Osteocyte (in vitro differentiated cells): ENCODE data around the gene TMEM222. TPM values are rescaled to one million over a fixed set of nuclear protein-coding genes. Genes with fewer than 3 reads are reported as not detected.

Source experiments
- DNase-seq: peaks from one replicate; pipeline ENCODE4 v3.0.0; 2021; ENCODE audit warnings: mixed read lengths; ENCODE audit not compliant: unreplicated experiment; ENCODE audit errors: extremely low spot score
- H3K27ac Mint-ChIP-seq: one replicate; pipeline ENCODE4 v1.8.0; 2021; ENCODE audit warnings: mild to moderate bottlenecking, mixed read lengths; ENCODE audit not compliant: unreplicated experiment
- H3K27me3 Mint-ChIP-seq: one replicate; pipeline ENCODE4 v1.8.0; 2021; ENCODE audit warnings: mixed read lengths; ENCODE audit not compliant: unreplicated experiment
- H3K36me3 Mint-ChIP-seq: one replicate; pipeline ENCODE4 v1.8.0; 2021; ENCODE audit warnings: mixed read lengths; ENCODE audit not compliant: unreplicated experiment
- H3K4me1 Mint-ChIP-seq: one replicate; pipeline ENCODE4 v1.8.0; 2021; ENCODE audit warnings: mixed read lengths; ENCODE audit not compliant: unreplicated experiment
- H3K4me3 Mint-ChIP-seq: one replicate; pipeline ENCODE4 v1.8.0; 2021; ENCODE audit warnings: mild to moderate bottlenecking, moderate library complexity, mixed read lengths; ENCODE audit not compliant: unreplicated experiment
- H3K9me3 Mint-ChIP-seq: one replicate; pipeline ENCODE4 v1.8.0; 2021; ENCODE audit warnings: mixed read lengths; ENCODE audit not compliant: unreplicated experiment
- total RNA-seq: library from RNA; stranded (reverse); gene quantifications from 2 replicates; pipeline ENCODE4 v1.2.1, GENCODE V29; 2021
- TF ChIP-seq, protein P1 (sequence below): fragments of 200-600 bp; sonication (generic); IDR thresholded peaks from 2 replicates; pipeline ENCODE4 v1.5.0; 2021; ENCODE audit warnings: antibody characterized with exemption, mild to moderate bottlenecking, moderate library complexity

Gene TMEM222
- total RNA-seq, 1 donor from 2014 or later, result 46.5 TPM

DNA sequence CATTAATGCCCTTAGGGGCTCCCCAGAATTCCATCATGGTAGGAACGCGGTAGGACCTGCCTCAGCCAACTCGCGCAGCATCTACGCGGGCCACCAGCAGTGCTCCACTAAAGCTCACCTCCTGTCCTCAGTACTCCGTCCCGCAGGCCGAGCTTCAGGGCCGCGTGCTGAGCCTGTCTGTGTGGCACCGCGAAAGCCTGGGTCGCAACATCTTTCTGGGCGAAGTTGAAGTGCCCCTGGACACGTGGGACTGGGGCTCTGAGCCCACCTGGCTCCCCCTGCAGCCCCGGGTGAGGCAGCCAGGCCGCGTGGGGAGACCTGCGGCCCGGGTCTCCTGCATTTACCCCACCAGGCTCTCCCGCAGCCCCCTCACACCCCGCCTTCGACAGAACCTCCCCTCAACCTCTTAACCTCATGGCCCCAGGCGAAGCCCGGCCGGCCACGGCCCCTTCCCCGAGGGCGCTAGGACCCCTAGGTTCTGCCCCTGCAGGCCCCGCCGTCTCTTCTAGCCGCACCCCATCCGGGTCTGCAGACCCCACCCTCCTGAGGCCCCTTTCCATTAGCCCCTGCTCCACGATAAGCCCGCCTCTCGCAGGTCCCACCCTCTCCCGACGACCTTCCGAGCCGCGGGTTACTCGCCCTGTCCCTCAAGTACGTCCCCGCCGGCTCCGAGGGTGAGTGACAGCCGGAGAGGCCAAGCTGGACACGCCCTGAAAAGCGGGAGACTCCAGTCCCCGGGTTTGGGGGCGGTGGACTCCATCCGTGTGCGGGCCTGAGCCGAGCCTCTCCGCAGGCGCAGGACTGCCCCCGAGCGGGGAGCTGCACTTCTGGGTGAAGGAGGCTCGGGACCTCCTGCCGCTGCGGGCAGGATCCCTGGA, 28.9 kb downstream of the TMEM222 start:
- Mint-ChIP-seq H3K27ac (no peak overlapping the region), H3K36me3 (peaks cover 7% of the 10 kb centered on the region), H3K4me1 (peaks cover 14% of the 10 kb centered on the region), H3K4me3 (peak overlapping the region; percentile 26), H3K9me3 (no peaks in the 10 kb centered on the region), H3K27me3 (no peaks in the 10 kb centered on the region)
- TF ChIP-seq, protein P1, sequence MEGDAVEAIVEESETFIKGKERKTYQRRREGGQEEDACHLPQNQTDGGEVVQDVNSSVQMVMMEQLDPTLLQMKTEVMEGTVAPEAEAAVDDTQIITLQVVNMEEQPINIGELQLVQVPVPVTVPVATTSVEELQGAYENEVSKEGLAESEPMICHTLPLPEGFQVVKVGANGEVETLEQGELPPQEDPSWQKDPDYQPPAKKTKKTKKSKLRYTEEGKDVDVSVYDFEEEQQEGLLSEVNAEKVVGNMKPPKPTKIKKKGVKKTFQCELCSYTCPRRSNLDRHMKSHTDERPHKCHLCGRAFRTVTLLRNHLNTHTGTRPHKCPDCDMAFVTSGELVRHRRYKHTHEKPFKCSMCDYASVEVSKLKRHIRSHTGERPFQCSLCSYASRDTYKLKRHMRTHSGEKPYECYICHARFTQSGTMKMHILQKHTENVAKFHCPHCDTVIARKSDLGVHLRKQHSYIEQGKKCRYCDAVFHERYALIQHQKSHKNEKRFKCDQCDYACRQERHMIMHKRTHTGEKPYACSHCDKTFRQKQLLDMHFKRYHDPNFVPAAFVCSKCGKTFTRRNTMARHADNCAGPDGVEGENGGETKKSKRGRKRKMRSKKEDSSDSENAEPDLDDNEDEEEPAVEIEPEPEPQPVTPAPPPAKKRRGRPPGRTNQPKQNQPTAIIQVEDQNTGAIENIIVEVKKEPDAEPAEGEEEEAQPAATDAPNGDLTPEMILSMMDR, result no peak
- no peak for DNase-seq

DNA sequence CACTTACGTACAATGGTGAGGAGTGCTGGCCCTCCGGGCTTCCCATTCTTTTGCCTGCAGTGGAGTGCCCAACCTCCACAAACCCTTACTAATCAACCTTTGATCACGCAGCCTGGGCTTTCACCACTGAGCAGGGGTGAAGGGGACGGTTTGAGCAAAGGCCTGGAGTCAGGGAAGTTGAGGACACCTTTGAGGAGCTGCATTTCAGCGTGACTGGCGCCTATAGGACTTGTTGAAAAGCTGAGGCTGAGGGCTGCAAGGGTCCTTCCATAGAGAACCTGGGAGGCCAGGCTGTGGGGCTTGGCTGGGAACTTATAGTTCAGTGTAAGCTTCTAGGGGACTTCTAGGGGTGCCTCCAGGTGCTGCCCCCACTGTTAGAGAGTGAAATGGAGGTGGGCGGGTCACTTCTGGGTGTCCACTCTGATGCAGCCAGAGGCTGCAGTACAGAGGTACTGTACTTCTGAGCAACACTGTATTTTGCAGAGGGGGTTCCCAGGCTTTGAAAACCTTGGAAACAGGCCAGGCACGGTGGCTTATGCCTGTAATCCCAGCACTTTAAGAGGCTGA, 29.7 kb downstream of the TMEM222 start:
- Mint-ChIP-seq H3K36me3 (peaks cover 7% of the 10 kb centered on the region), H3K9me3 (no peaks in the 10 kb centered on the region), H3K4me3 (no peak overlapping the region), H3K4me1 (peaks cover 14% of the 10 kb centered on the region), H3K27me3 (no peaks in the 10 kb centered on the region), H3K27ac (no peak overlapping the region)
- DNase-seq, result no peak
- TF ChIP-seq, protein P1, result no peak

DNA sequence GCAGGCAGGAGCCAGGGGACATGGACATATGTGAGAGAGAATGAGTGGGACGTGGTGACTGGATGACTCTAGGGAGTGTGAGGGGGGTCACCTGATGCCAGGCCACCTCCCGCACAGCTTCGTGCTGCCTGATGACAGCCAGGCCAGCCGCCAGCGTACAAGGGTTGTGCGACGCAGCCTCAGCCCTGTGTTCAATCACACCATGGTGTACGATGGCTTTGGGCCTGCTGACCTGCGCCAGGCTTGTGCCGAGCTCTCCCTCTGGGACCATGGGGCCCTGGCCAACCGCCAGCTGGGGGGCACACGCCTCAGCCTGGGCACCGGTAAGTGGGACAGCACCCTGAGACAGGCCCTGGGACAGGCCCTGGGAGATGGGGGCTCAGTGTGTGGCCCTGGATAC, 31.2 kb downstream of the TMEM222 start:
- peaks cover 10% of the 10 kb centered on the region for H3K4me1 Mint-ChIP-seq
- no peaks in the 10 kb centered on the region for H3K27me3 Mint-ChIP-seq
- DNase-seq, result no peak
- peaks cover 7% of the 10 kb centered on the region for H3K36me3 Mint-ChIP-seq
- H3K27ac Mint-ChIP-seq, result no peak overlapping the region
- TF ChIP-seq, protein P1, result no peak
- H3K9me3 Mint-ChIP-seq, result no peaks in the 10 kb centered on the region
- no peak overlapping the region for H3K4me3 Mint-ChIP-seq

DNA sequence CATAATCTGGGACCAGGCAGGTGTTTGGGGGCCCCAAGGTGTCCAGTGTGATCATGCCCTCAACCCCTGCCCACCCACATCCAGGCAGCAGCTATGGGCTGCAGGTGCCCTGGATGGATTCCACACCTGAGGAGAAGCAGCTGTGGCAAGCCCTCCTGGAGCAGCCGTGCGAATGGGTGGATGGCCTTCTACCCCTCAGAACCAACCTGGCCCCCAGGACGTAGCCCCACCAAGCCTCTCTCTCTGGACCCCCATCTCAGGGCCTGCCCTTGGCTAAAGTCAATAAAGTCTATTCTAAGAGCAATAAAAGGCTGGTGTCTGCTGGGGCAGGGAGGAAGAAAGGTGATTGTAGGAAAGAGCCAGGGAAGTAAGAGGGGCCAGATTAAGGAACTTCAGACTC, 31.7 kb downstream of the TMEM222 start:
- no peak for DNase-seq
- no peak overlapping the region for H3K27ac Mint-ChIP-seq
- TF ChIP-seq, protein P1, result no peak
- peaks cover 7% of the 10 kb centered on the region for H3K36me3 Mint-ChIP-seq
- no peak overlapping the region for H3K4me3 Mint-ChIP-seq
- H3K9me3 Mint-ChIP-seq, result no peaks in the 10 kb centered on the region
- H3K27me3 Mint-ChIP-seq, result no peaks in the 10 kb centered on the region
- H3K4me1 Mint-ChIP-seq, result peaks cover 10% of the 10 kb centered on the region

- no peaks in the 10 kb centered on the region for H3K9me3 Mint-ChIP-seq
- H3K36me3 Mint-ChIP-seq, result peaks cover 19% of the 10 kb centered on the region
- peaks cover 8% of the 10 kb centered on the region for H3K4me1 Mint-ChIP-seq
- H3K27me3 Mint-ChIP-seq, result no peaks in the 10 kb centered on the region
- TF ChIP-seq, protein P1, result no peak
- no peak overlapping the region for H3K4me3 Mint-ChIP-seq
- no peak for DNase-seq
- no peak overlapping the region for H3K27ac Mint-ChIP-seq
These were observed 33.7 kb downstream of the TMEM222 start for GRCh38 chr1:27355683-27356082.
